Thoracic aorta endothelial cell (primary cell): ENCODE results near the gene ARG2. TPM values are rescaled to one million over a fixed set of nuclear protein-coding genes. Genes with fewer than 3 reads are reported as not detected.

Source experiments
- small RNA-seq: library from RNA; depleted of rRNA; stranded (forward); fragments of <200 nt; gene quantifications from one replicate; pipeline ENCODE3, GENCODE V24; 2012
- total RNA-seq: library from RNA; depleted of rRNA; stranded (reverse); fragments of >200 nt; gene quantifications from 2 replicates; pipeline ENCODE4 v1.2.3, GENCODE V29; 2012

Gene ARG2
- total RNA-seq = 31.1 and 44.5 TPM in 2 replicates

DNA sequence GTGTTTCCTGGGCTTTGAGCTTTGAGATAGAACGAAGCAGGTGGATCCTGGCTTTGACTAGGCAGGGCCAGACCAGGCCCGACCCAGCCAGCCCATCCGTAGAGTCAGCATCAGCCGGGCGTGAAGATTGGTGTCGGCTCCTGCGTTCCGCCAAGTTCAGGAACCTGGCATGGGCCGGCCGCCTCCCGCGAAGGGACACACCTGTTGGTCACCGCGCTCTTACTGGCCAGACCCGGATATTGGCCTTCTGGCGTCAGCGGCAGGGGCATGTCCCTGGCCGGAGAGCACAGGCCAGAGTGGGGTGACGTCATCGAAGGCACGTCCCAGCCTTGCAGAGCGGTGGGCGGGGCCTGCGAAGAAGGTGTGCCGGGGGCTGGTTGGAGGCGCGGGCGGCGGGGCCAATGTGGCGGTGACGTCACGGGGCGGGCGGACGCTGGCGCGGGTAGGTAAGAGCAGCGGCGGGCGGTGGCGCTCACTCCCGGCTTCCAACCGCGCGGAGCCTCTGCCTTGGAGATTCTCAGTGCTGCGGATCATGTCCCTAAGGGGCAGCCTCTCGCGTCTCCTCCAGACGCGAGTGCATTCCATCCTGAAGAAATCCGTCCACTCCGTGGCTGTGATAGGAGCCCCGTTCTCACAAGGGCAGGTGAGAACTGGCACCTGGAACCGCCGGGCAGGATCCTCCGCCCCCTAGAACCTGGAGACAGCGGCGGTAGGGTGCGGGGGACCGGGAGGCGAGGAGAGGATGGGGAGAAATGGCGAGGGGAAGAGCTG is at the start of gene ARG2:
TSS of gene ARG2 (plus strand) at position 475 of the 771 bp plus-strand sequence. CDS start at position 533, 58 bp downstream.

DNA sequence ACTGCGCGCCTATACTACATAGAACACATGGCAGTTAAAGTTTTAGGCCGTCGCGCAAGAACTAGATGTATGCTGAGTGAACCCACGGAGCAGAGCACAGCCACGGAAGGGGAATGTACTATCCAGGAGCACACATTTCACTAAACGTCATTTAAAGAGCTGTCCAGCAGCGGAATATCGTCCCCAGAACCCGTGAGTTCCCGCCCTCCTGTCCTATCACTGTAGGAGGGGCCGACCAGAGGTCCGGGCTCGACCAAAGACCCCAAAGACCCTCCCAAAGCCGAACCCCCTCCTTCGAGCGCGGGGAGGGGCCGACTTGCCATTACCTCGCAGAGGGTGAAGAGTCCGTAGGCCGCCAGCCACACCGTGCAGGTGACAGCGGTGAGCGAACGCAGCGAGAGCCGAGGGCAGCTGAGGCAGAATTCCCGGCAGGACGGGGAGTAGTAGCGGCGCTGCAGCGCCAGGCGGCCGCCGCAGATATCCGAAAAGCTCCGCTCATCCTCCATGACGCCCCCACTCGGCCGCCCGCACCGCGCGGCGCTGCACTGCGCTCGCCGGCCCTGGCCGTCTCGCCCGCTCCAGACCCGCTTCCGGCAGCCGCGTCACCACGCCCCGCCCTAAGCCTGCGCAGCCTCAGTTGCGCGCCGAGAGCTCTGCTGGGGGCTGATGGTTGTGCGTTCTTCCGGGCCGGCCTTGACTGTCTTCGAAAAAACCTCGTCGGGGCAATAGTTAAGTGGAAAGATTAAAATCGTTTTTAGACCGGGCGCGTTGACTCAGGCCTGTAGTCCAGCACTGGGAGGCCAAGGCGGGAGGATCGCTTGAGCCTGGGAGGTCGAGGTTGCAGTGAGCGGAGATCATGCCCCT is 19.8 kb upstream of the ARG2 start, which contains the start of gene PIGH:
TSS of gene PIGH (minus strand) at position 571 of the 864 bp plus-strand sequence. CDS start at position 506, 65 bp downstream.

DNA sequence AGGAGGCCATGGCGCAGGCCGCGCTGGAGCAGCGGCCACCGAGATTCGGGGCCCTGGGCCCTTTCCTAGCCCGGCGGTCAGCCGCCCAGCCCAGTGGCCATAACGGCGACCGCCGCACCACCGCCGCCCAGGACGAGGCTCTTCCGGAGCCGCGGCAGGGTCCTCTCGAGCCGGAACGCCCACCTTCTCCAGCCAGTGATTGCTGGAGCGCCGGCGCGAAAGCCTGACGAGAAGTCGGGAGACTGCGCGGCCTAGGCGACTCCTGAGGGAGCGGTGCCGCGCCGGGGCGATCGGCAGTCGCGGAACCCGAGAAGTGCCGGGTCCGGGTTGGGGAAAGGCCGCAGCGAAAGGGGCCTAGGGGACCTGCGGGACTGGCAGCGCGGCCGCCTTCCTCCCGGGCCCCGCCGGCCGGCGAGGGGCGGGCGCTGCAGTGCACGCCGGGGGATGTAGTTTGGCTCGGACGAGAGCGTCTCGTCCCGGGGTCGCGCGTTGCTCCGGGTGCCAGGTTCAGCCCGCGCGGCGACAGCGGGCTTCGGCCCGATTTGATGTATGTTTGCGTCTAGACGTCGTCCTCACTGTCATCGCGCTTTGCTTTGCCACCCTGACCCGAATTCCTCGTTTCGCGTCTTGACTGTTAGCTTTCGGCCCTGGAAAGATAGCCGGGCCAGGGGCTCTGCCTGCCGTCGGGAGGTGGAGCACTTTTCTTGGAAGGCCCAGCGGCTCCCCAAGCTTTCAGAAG is 54.9 kb downstream of the ARG2 start, which contains the start of gene VTI1B:
TSS of gene VTI1B (minus strand) at position 153 of the 739 bp plus-strand sequence. CDS start at position 10, 143 bp downstream.

DNA sequence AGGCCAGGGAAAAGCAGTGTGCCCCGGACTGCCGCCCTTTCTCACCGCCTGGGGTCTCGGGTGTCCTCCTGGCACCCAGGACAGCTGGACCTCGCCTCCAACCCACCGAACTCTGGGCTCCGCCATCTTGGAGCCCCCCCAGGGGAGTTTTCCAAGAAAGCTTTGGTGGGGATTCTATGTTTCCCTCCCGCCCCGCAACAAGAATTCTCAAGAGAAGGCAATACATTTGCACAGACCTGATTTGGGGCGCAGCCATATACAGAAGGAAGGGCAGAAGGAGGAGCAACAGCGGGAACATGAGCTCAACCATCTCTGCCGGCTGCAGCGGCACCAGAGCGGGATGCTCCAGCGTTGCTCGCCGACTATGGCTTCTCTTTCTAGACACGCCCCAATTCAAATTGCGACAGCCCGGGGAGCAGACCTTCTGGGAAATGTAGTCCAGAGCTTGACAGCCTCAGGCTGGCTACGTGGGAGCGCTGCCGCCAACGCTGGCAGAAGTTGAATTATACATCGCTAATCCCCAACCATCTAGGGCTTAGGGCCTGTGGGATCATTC is 75.8 kb downstream of the ARG2 start, which contains the start of gene RDH11:
TSS of gene RDH11 (minus strand) at position 371 of the 556 bp plus-strand sequence. CDS start at position 310, 61 bp downstream.

Small RNA genes lying within 50 kb of the gene (small RNA-seq; reads per million reads assigned to genes)
- gene AL132640.3 = not detected
- gene RF00019 = not detected
- gene RNA5SP386 = not detected

Other genes starting within 250 kb of the ARG2 start
- gene PLEK2, start 207.8 kb upstream of the ARG2 start, total RNA-seq = 10.1 and 11.1 TPM in 2 replicates
- under 0.01 and 0.07 TPM in 2 replicates for gene TMEM229B, start 131.2 kb upstream of the ARG2 start, total RNA-seq
- gene PLEKHH1, start 86.6 kb upstream of the ARG2 start, total RNA-seq = 0.65 and 1.1 TPM in 2 replicates
- 10.6 and 11.8 TPM in 2 replicates for gene PIGH, start 19.7 kb upstream of the ARG2 start, total RNA-seq
- gene VTI1B, start 54.7 kb downstream of the ARG2 start, total RNA-seq = 42.7 and 45.6 TPM in 2 replicates
- gene RDH11, start 75.8 kb downstream of the ARG2 start, total RNA-seq = 104 and 139 TPM in 2 replicates
- not detected in 2 replicates for gene RDH12, start 82.0 kb downstream of the ARG2 start, total RNA-seq
- 26.2 and 34.2 TPM in 2 replicates for gene ZFYVE26, start 196.7 kb downstream of the ARG2 start, total RNA-seq
- 24.3 and 26.6 TPM in 2 replicates for gene RAD51B, start 199.9 kb downstream of the ARG2 start, total RNA-seq